ENCODE results near the gene HSF2.

DNA sequence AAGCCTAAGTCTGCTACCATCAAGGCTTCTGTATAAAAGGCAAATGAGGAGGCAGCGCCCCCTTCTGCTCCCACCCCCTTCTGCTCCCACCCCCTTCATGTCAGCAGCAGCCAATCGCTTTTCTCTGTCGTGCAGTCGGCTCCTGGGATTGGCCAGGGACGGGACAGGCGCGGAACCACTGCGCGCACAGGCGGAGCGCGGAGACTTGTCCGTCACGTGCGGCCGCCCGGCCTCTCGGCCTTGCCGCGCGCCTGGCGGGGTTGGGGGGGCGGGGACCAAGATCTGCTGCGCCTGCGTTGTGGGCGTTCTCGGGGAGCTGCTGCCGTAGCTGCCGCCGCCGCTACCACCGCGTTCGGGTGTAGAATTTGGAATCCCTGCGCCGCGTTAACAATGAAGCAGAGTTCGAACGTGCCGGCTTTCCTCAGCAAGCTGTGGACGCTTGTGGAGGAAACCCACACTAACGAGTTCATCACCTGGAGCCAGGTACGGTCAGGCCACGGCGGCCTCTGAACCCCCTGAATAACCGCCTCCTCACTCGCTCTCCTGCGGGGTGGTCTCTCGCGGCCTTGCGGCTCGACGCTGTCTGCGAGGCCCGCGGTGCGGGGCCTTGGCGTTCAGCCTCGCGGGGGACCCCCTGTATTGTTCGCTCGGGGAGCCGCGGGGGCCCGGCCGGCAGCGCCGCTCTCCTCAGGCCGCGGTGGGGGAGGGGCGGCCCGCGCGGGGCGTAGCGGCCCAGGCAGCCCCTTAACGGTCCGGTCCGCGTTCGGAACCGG, at the start of gene HSF2:
- TF ChIP-seq, protein P1, sequence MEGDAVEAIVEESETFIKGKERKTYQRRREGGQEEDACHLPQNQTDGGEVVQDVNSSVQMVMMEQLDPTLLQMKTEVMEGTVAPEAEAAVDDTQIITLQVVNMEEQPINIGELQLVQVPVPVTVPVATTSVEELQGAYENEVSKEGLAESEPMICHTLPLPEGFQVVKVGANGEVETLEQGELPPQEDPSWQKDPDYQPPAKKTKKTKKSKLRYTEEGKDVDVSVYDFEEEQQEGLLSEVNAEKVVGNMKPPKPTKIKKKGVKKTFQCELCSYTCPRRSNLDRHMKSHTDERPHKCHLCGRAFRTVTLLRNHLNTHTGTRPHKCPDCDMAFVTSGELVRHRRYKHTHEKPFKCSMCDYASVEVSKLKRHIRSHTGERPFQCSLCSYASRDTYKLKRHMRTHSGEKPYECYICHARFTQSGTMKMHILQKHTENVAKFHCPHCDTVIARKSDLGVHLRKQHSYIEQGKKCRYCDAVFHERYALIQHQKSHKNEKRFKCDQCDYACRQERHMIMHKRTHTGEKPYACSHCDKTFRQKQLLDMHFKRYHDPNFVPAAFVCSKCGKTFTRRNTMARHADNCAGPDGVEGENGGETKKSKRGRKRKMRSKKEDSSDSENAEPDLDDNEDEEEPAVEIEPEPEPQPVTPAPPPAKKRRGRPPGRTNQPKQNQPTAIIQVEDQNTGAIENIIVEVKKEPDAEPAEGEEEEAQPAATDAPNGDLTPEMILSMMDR (IDR thresholded peaks at IDR 0.05), result no peak
- no peak for TF ChIP-seq POLR2A (IDR thresholded peaks at IDR 0.05)

Data from breast epithelium (tissue), 3 donors.